ENCODE measurements around the gene IMMP2L.

IMMP2L gene

GRCh38 chr7:111558991-111559390 is 3.3 kb downstream of the IMMP2L start:
- DNase-seq (ENCODE audit: low read depth in 2 of 2): no peak

- no peak for DNase-seq (ENCODE audit: low read depth in 2 of 2)
Observed at GRCh38 chr7:111556977-111557376, 5.3 kb downstream of the IMMP2L start.

- no peak for DNase-seq (ENCODE audit: low read depth in 2 of 2)
Observed at GRCh38 chr7:111554086-111554485, 8.2 kb downstream of the IMMP2L start.

GRCh38 chr7:111541067-111541466 is 21.2 kb downstream of the IMMP2L start:
- no peak for DNase-seq (ENCODE audit: low read depth in 2 of 2)

- DNase-seq (ENCODE audit: low read depth in 2 of 2): no peak
Observed at GRCh38 chr7:111540199-111540815, 22.0 kb downstream of the IMMP2L start.

GRCh38 chr7:111537134-111537533 is 25.2 kb downstream of the IMMP2L start:
- DNase-seq (ENCODE audit: low read depth in 2 of 2): no peak

- no peak for DNase-seq (ENCODE audit: low read depth in 2 of 2)
Observed at GRCh38 chr7:111535142-111535870, 27.0 kb downstream of the IMMP2L start.

GRCh38 chr7:111532625-111533024 is 29.7 kb downstream of the IMMP2L start:
- DNase-seq (ENCODE audit: low read depth in 2 of 2): no peak

GRCh38 chr7:111531993-111532392 is 30.3 kb downstream of the IMMP2L start:
- no peak for DNase-seq (ENCODE audit: low read depth in 2 of 2)

GRCh38 chr7:111530356-111530668 is 32.0 kb downstream of the IMMP2L start:
- no peak for DNase-seq (ENCODE audit: low read depth in 2 of 2)

GRCh38 chr7:111529507-111530355 is 32.6 kb downstream of the IMMP2L start:
- no peak for DNase-seq (ENCODE audit: low read depth in 2 of 2)

GRCh38 chr7:111528331-111528730 is 34.0 kb downstream of the IMMP2L start:
- no peak for DNase-seq (ENCODE audit: low read depth in 2 of 2)

GRCh38 chr7:111527545-111527944 is 34.7 kb downstream of the IMMP2L start:
- no peak for DNase-seq (ENCODE audit: low read depth in 2 of 2)

GRCh38 chr7:111525100-111525499 is 37.2 kb downstream of the IMMP2L start:
- DNase-seq (ENCODE audit: low read depth in 2 of 2): no peak

- no peak for DNase-seq (ENCODE audit: low read depth in 2 of 2)
Observed at GRCh38 chr7:111521660-111522059, 40.6 kb downstream of the IMMP2L start.

GRCh38 chr7:111518264-111518663 is 44.0 kb downstream of the IMMP2L start:
- no peak for DNase-seq (ENCODE audit: low read depth in 2 of 2)

GRCh38 chr7:111517549-111517951 is 44.7 kb downstream of the IMMP2L start:
- DNase-seq (ENCODE audit: low read depth in 2 of 2): no peak

GRCh38 chr7:111516612-111517011 is 45.7 kb downstream of the IMMP2L start:
- no peak for DNase-seq (ENCODE audit: low read depth in 2 of 2)

GRCh38 chr7:111513566-111513965 is 48.7 kb downstream of the IMMP2L start:
- DNase-seq (ENCODE audit: low read depth in 2 of 2): no peak

- DNase-seq (ENCODE audit: low read depth in 2 of 2): no peak
Observed at GRCh38 chr7:111511845-111512244, 50.4 kb downstream of the IMMP2L start.

- DNase-seq (ENCODE audit: low read depth in 2 of 2): no peak
Observed at GRCh38 chr7:111510584-111511378, 51.5 kb downstream of the IMMP2L start.

- no peak for DNase-seq (ENCODE audit: low read depth in 2 of 2)
Observed at GRCh38 chr7:111510062-111510461, 52.2 kb downstream of the IMMP2L start.

Data from stimulated activated CD4-positive, alpha-beta T cell treated with anti-CD3 and anti-CD28 coated beads, Interleukin-15, amount 100 ng/mL, for 48 hours (primary cell).